ENCODE measurements around the gene CLPTM1.
"Not testable (repeated sequence)": the region's sequence is repeated elsewhere in the genome, so short reads cannot be mapped to it uniquely, and the experiment has no call there.

CLPTM1 gene, protein sequence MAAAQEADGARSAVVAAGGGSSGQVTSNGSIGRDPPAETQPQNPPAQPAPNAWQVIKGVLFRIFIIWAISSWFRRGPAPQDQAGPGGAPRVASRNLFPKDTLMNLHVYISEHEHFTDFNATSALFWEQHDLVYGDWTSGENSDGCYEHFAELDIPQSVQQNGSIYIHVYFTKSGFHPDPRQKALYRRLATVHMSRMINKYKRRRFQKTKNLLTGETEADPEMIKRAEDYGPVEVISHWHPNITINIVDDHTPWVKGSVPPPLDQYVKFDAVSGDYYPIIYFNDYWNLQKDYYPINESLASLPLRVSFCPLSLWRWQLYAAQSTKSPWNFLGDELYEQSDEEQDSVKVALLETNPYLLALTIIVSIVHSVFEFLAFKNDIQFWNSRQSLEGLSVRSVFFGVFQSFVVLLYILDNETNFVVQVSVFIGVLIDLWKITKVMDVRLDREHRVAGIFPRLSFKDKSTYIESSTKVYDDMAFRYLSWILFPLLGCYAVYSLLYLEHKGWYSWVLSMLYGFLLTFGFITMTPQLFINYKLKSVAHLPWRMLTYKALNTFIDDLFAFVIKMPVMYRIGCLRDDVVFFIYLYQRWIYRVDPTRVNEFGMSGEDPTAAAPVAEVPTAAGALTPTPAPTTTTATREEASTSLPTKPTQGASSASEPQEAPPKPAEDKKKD

GRCh38 chr19:44954649-44955504, at the start of gene CLPTM1:
Gene CLPTM1 (plus strand): TSS chr19:44955380. CDS start chr19:44955396, 16 bp downstream.
- no peak for FAIRE-seq

GRCh38 chr19:44905437-44906160, 49.6 kb upstream of the CLPTM1 start, which contains the start of gene APOE:
Gene APOE (plus strand): TSS chr19:44905796. CDS start chr19:44906625, 829 bp downstream.
- FAIRE-seq: no peak

DNA sequence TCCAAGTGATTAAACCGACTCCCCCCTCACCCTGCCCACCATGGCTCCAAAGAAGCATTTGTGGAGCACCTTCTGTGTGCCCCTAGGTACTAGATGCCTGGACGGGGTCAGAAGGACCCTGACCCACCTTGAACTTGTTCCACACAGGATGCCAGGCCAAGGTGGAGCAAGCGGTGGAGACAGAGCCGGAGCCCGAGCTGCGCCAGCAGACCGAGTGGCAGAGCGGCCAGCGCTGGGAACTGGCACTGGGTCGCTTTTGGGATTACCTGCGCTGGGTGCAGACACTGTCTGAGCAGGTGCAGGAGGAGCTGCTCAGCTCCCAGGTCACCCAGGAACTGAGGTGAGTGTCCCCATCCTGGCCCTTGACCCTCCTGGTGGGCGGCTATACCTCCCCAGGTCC, 47.6 kb upstream of the CLPTM1 start:
- FAIRE-seq: no peak

GRCh38 chr19:44908074-44908835, 46.9 kb upstream of the CLPTM1 start:
- FAIRE-seq: no peak

- FAIRE-seq: no peak
These were observed 46.3 kb upstream of the CLPTM1 start for GRCh38 chr19:44908836-44909261.

DNA sequence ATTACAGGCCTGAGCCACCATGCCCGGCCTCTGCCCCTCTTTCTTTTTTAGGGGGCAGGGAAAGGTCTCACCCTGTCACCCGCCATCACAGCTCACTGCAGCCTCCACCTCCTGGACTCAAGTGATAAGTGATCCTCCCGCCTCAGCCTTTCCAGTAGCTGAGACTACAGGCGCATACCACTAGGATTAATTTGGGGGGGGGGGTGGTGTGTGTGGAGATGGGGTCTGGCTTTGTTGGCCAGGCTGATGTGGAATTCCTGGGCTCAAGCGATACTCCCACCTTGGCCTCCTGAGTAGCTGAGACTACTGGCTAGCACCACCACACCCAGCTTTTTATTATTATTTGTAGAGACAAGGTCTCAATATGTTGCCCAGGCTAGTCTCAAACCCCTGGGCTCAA, 45.4 kb upstream of the CLPTM1 start:
- no peak for FAIRE-seq

- FAIRE-seq: not testable (repeated sequence)
These were observed 43.3 kb upstream of the CLPTM1 start for GRCh38 chr19:44911896-44912295.

GRCh38 chr19:44912854-44913253, 42.3 kb upstream of the CLPTM1 start:
- FAIRE-seq: no peak

DNA sequence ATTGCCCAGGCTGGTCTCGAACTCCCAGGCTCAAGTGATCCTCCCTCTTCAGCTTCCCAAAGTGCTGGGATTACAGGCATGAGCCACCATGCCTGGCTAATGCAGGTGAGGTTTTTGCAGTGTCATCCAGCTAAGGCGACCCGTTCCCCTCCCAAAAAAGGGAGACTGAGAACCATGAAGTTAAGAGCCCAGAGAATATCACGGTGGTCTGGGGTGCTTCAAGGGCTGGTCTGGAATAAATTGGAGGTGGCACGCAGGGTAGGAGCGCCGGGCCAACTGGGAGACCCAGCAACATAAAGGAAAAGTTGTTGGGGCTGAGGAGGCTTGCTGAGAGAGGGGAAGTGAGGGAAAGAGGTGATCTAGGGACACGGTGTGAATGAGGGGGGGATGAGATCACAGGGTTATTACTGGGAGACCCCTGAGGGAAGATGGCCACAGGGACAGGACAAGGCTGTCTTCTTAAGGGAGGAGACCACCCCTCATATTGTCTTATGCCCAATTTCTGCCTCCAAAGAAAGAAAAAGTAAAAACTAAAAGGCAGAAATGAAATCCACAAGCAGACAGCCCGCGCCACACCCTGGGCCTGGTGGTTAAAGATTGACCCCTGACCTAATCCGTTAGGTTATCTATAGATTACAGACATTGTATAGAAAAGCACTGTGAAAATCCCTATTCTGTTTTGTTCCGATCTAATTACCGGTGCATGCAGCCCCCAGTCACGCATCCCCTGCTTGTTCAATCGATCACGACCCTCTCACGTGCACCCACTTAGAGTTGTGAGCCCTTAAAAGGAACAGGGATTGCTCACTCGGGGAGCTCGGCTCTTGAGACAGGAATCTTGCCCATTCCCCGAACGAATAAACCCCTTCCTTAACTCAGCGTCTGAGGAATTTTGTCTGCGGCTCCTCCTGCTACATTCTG, 41.4 kb upstream of the CLPTM1 start:
- not testable (repeated sequence) for FAIRE-seq

GRCh38 chr19:44914433-44915206, 40.6 kb upstream of the CLPTM1 start, which contains the start of gene APOC1:
Gene APOC1 (plus strand): TSS chr19:44914608. CDS start chr19:44914892, 284 bp downstream.
- not testable (repeated sequence) for FAIRE-seq

GRCh38 chr19:44924243-44924725, 30.9 kb upstream of the CLPTM1 start:
- FAIRE-seq: no peak

GRCh38 chr19:44925114-44925891, 29.9 kb upstream of the CLPTM1 start:
- no peak for FAIRE-seq

DNA sequence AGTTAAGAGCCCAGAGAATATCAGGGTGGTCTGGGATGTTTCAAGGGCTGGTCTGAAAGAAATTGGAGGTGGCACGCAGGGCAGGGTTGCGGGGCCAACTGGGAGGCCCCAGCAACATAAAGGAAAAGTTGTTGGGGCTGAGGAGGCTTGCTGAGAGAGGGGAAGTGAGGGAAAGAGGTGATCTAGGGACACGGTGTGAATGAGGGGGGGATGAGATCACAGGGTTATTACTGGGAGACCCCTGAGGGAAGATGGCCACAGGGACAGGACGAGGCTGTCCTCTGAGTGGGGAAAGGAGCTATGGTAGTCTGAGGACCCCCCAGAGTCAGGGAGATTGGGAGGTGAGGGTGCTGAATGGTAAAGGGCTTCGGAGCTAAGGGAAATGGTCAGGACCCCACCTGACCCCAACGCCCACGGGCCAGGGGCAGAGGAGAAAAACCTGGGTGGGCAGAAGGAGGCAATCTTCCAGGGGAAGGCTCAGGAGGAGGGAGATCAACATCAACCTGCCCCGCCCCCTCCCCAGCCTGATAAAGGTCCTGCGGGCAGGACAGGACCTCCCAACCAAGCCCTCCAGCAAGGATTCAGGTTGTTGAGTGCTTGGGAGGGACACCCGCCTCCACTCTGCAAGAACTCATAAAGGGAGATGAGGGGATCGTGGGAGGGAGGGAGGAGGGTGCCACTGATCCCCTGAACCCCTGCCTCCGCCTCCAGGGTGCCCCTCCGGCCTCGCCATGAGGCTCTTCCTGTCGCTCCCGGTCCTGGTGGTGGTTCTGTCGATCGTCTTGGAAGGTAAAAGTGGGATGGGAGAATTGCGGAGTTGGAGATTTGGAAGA, 28.7 kb upstream of the CLPTM1 start:
- not testable (repeated sequence) for FAIRE-seq

- no peak for FAIRE-seq
These were observed 27.4 kb upstream of the CLPTM1 start for GRCh38 chr19:44927746-44928145.

DNA sequence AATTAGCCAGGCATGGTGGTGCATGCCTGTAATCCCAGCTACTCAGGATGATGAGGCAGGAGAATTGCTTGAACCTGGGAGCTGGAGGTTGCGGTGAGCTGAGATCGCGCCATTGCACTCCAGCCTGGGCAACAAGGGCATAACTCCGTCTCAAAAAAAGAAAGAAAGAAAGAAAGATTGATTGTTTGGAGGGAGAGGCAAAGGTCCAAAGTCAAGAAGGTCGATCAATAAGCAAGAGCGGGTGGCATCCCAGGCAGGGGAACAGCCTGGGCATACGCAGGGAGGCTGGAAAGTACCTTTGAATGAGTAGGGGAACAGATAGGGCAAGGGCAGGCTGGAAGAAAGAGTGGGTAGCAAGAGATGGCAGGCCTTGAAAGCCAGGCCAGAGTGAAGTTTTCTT, 25.1 kb upstream of the CLPTM1 start:
- no peak for FAIRE-seq

- FAIRE-seq: no peak
These were observed 23.6 kb upstream of the CLPTM1 start for GRCh38 chr19:44931541-44931940.

DNA sequence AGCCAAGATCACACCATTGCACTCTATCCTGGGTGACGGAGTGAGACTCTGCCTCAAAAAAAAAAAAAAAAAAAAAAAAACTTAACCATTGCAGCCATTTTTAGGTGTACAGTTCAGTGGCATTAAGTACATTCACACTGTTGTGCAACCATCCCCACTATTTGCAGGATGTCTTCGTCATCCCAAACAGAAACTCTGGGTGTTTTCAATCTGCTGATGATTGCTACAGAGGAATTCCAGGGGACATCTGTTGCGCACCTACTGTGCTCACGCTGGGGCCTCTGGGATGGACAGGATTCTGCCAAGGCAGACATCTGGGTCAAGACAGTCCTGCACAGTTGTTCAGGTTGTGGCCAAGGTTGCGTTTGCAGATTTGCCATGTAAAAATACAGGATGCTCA, 15.5 kb upstream of the CLPTM1 start:
- no peak for FAIRE-seq

Data from colon (tissue), 2 donors.